GM20000 (cell line): ENCODE results near the gene LRRC41.

Source experiments
- DNase-seq: peaks from one replicate; pipeline ENCODE4 v3.0.0; 2012; ENCODE audit warnings: low spot score
- TF ChIP-seq, protein P1 (sequence below): IDR thresholded peaks from 2 replicates; pipeline ENCODE4 v1.5.1; 2012; ENCODE audit warnings: mild to moderate bottlenecking, control low read depth; ENCODE audit errors: extremely low read depth, missing control alignments

The LRRC41 gene, protein sequence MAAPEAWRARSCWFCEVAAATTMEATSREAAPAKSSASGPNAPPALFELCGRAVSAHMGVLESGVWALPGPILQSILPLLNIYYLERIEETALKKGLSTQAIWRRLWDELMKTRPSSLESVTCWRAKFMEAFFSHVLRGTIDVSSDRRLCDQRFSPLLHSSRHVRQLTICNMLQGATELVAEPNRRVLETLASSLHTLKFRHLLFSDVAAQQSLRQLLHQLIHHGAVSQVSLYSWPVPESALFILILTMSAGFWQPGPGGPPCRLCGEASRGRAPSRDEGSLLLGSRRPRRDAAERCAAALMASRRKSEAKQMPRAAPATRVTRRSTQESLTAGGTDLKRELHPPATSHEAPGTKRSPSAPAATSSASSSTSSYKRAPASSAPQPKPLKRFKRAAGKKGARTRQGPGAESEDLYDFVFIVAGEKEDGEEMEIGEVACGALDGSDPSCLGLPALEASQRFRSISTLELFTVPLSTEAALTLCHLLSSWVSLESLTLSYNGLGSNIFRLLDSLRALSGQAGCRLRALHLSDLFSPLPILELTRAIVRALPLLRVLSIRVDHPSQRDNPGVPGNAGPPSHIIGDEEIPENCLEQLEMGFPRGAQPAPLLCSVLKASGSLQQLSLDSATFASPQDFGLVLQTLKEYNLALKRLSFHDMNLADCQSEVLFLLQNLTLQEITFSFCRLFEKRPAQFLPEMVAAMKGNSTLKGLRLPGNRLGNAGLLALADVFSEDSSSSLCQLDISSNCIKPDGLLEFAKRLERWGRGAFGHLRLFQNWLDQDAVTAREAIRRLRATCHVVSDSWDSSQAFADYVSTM

DNA sequence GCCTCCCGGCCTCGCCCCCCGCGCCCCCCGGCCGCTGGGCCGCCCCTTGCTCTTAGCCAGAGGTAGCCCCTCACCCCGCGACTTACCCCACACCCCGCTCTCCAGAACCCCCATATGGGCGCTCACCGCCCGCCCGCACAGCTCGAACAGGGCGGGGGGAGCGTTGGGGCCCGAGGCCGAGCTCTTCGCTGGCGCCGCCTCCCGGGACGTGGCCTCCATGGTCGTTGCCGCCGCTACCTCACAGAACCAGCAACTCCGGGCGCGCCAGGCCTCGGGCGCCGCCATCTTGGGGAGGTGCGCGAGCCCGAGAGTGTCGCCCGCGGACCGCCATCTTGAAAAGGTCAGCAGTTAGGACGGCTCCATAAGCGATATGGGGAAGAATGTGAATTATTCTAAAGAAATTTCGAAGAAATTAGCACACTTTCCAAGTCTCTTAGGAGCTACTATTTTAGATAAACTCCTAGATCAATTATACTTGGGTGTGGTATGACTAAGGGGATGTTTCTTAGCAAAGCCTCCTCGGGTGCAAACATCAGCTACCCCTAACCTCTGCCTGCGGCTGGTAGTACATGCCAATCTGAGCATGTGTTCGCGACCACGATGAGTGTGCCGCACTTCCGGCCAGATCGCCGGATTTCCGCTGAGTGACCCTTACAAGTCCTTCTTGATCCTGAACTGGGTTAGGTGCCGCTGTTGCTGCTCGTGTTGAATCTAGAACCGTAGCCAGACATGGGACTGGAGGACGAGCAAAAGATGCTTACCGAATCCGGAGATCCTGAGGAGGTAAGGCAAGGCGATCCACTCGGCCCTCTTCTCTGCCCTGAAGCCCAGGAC lies at the start of gene LRRC41, which contains the start of gene UQCRH:
Gene LRRC41 (minus strand): TSS at position 579 of the 834 bp plus-strand sequence. CDS start 294 bp downstream, at position 285.
Gene UQCRH (plus strand): TSS at position 661 of the 834 bp plus-strand sequence. CDS start 69 bp downstream, at position 730.
- TF ChIP-seq, protein P1, sequence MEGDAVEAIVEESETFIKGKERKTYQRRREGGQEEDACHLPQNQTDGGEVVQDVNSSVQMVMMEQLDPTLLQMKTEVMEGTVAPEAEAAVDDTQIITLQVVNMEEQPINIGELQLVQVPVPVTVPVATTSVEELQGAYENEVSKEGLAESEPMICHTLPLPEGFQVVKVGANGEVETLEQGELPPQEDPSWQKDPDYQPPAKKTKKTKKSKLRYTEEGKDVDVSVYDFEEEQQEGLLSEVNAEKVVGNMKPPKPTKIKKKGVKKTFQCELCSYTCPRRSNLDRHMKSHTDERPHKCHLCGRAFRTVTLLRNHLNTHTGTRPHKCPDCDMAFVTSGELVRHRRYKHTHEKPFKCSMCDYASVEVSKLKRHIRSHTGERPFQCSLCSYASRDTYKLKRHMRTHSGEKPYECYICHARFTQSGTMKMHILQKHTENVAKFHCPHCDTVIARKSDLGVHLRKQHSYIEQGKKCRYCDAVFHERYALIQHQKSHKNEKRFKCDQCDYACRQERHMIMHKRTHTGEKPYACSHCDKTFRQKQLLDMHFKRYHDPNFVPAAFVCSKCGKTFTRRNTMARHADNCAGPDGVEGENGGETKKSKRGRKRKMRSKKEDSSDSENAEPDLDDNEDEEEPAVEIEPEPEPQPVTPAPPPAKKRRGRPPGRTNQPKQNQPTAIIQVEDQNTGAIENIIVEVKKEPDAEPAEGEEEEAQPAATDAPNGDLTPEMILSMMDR = no peak
- DNase-seq = peak; percentile 94

DNA sequence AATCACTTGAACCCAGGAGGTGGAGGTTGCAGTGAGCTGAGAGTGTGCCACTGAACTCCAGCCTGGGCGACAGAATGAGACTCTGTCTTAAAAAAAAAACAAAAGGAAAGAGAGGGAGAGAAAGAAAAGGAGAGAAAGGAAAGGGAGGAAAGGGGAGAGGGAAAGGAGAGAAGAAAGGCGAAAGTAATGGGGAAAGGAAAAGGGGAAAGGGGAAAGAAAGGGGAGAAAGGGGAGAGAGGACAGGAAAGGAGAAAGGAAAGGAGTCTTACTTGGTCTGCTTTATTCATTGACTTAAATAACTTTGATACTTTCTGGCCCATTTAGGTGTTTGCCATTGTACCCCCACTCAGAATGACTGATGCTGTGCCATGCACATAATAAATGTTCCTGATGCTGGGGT lies 48.9 kb upstream of the LRRC41 start:
- no peak for DNase-seq
- TF ChIP-seq, protein P1 = no peak

DNA sequence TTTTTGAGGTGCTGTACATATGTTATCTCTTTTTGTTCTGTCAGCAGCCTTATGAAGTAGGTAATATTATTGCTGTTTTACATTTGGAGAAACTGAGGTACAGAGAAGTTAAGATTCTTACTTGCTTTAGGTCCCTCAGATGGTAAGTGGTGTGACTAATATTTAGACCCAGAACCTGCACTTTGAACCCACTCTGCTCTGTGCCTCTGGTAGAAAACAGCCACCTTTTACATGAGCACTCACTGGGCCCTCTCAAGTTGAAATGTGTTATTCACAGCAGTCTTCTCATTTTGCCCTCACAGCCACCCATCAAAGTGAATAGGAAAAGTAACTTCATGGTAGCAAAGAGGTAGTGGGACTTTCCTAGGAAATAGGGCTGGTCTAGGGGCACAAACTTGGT lies 41.9 kb upstream of the LRRC41 start:
- TF ChIP-seq, protein P1 = no peak
- DNase-seq = no peak

DNA sequence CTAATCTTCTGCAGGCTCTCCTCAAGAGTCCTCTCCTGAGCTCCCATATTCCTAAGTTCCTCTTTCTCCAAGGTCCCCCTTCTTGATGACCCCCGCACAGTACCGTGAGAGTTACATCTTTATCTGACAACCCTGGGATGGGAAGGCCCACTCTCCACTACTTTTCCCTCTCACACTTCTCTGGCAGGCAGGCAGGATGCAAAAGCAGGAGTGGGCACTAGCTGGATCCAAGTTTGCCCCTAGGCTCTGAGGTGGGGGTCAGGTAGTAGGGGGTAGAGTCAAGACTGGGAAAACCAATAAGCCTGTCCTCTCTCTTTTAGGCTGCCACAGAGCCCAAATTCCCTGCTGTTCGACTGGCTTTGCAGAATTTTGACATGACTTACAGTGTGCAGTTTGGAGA lies 41.1 kb upstream of the LRRC41 start:
- DNase-seq = no peak
- TF ChIP-seq, protein P1 = no peak

DNA sequence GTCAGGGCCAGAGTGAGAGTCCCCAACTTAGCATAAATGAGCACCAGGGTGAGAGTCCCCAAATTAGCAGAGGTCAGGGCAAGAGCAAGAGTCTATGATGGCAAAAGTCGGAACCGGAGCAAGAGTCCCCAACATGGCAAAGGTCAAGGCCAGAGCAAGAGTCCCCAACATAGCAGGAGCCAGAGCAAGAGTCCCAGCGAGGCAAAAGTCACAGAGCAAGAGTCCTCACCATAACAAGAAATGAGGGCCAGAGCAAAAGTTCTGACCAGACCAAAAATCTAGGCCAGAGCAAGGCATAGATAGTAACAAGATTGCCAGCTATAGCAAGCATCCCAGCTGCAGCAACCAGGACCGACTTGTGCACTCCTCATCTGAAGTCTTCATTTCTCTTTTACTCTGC lies 40.3 kb upstream of the LRRC41 start:
- TF ChIP-seq, protein P1 = no peak
- no peak for DNase-seq

DNA sequence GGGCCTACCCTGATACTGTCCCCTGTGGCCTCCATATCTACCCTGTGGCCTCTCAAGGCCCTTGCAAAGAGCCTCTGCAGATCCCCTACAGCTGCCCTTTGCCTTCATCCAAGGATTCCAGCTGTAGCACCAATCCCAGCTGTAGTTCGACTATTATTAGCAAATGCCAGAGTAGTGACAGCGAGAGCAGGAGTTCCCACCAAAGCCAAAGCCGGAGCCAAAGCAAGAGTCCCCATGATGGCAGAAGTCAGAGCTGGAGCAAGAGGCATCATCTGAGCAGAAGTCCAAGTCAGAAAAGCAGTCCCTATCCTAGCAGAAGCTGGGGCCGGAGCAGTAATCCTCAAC lies 39.9 kb upstream of the LRRC41 start:
- DNase-seq = no peak
- TF ChIP-seq, protein P1 = no peak
